IPS-18a (cell line): ENCODE measurements around the gene SLC48A1.
"Not testable (repeated sequence)": the region's sequence is repeated elsewhere in the genome, so short reads cannot be mapped to it uniquely, and the experiment has no call there.

ENCODE experiments used
- H3K27ac ChIP-seq: one replicate; pipeline ENCODE4 v1.5.1; 2013; ENCODE audit warnings: low read length
- H3K27me3 ChIP-seq: one replicate; pipeline ENCODE4 v1.6.1; 2013; ENCODE audit warnings: mild to moderate bottlenecking, low read length; ENCODE audit not compliant: control insufficient read depth, insufficient read depth
- H3K36me3 ChIP-seq: one replicate; pipeline ENCODE4 v1.6.1; 2013; ENCODE audit warnings: low read depth, low read length; ENCODE audit not compliant: control insufficient read depth
- H3K4me1 ChIP-seq: one replicate; pipeline ENCODE4 v1.6.1; 2013; ENCODE audit warnings: low read depth, low read length; ENCODE audit not compliant: control insufficient read depth
- H3K4me3 ChIP-seq: one replicate; pipeline ENCODE4 v1.5.1; 2013; ENCODE audit warnings: low read length
- H3K9ac ChIP-seq: one replicate; pipeline ENCODE4 v1.6.1; 2013; ENCODE audit warnings: mild to moderate bottlenecking, low read length, moderate library complexity
- H3K9me3 ChIP-seq: one replicate; pipeline ENCODE4 v1.6.1; 2013; ENCODE audit warnings: low read depth, low read length; ENCODE audit not compliant: control insufficient read depth

Gene SLC48A1

DNA sequence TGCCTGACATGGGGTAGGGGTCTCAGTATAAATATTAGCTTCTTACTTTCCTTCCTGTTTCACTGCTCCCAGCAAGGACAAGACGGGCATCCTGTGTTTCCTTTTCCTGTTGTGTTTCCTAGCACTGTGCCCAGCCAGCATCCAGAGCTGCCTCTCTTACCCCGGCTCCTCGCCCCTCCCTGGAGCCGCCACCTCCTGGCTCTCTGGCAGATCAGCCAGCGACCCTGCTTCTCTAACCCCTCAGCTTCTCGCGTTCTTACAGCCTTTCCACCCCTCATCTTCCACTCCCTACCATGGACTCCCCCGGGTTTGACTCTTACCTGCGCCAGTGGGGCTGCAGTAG, 28.8 kb downstream of the SLC48A1 start:
- no peak overlapping the region for H3K4me3 ChIP-seq
- H3K4me1 ChIP-seq: peaks cover 3% of the 10 kb centered on the region
- H3K9ac ChIP-seq: no peak overlapping the region
- no peaks in the 10 kb centered on the region for H3K9me3 ChIP-seq
- no peaks in the 10 kb centered on the region for H3K27me3 ChIP-seq
- peaks cover under 1% of the 10 kb centered on the region for H3K36me3 ChIP-seq
- H3K27ac ChIP-seq: no peak overlapping the region

- Histone ChIP-seq H3K27me3 (no peaks in the 10 kb centered on the region), H3K27ac (no peak overlapping the region), H3K9me3 (no peaks in the 10 kb centered on the region), H3K9ac (no peak overlapping the region), H3K4me1 (peaks cover 5% of the 10 kb centered on the region), H3K36me3 (no peaks in the 10 kb centered on the region), H3K4me3 (no peak overlapping the region)
These were observed 29.3 kb downstream of the SLC48A1 start for GRCh38 chr12:47802312-47802711.

DNA sequence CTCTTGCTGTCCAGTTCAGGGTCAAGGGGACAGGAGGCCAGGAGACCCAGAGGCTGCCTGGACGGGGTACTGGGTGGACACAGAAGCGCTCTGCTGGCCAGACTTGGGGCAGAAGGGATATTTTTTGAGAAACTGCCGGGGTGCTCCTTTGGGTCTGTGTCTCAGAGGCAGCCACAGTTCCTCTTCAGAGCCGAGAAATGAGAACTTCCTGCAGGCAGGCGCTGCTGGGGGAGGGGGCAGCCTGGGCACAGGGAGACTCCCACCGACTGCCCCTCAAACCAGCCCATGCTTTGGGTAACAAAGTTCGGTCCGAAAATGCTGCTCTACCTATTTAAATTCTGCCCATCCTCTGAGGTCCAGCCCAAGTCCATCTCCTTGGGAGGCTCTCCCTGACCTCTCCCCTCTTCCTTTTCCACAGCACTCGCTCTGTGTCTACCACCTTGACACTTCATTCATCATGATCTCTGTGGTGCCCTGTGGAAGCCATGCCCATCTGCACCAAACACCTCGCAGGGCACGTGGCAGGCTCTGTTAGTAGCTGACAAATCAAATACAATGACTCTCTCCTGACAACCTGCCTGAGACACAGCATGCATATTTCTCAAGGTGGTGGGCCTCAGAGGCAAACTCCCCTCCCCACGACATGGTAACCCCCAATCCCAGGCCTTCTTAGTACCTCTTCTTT, 30.3 kb downstream of the SLC48A1 start:
- Histone ChIP-seq H3K9me3 (no peaks in the 10 kb centered on the region), H3K27ac (no peak overlapping the region), H3K9ac (no peak overlapping the region)

DNA sequence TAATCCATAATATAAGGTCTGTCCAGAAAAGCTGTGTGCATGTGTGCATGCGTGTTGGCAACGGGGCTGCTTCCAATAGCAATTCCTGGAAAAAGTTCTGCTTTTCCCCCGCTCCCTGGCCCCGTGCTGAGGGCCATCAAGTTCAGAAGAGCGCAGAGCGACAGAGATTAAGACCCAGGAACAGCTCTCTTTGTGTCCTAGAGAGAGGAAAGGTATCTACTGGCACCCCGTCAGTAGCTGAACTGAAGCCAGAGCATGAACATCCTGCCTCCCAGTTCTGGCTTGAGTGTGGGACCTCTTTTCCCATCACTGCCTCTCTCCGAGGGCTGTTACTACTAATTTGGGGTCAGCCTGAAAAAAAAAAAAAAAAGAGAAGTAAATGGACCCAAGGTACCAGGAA, 31.1 kb downstream of the SLC48A1 start:
- H3K9me3 ChIP-seq: no peaks in the 10 kb centered on the region
- peaks cover 20% of the 10 kb centered on the region for H3K4me1 ChIP-seq
- no peaks in the 10 kb centered on the region for H3K36me3 ChIP-seq
- no peaks in the 10 kb centered on the region for H3K27me3 ChIP-seq
- no peak overlapping the region for H3K27ac ChIP-seq
- no peak overlapping the region for H3K9ac ChIP-seq
- H3K4me3 ChIP-seq: no peak overlapping the region

More for the DNA sequence above, 30.3 kb downstream of the SLC48A1 start:
- no peaks in the 10 kb centered on the region for H3K27me3 ChIP-seq
- no peaks in the 10 kb centered on the region for H3K36me3 ChIP-seq
- no peak overlapping the region for H3K4me3 ChIP-seq
- peaks cover 12% of the 10 kb centered on the region for H3K4me1 ChIP-seq

GRCh38 chr12:47805417-47805816, 32.4 kb downstream of the SLC48A1 start:
- no peak overlapping the region for H3K4me3 ChIP-seq
- no peaks in the 10 kb centered on the region for H3K9me3 ChIP-seq
- no peak overlapping the region for H3K27ac ChIP-seq
- H3K4me1 ChIP-seq: peaks cover 27% of the 10 kb centered on the region
- no peaks in the 10 kb centered on the region for H3K36me3 ChIP-seq
- H3K27me3 ChIP-seq: no peaks in the 10 kb centered on the region
- no peak overlapping the region for H3K9ac ChIP-seq

DNA sequence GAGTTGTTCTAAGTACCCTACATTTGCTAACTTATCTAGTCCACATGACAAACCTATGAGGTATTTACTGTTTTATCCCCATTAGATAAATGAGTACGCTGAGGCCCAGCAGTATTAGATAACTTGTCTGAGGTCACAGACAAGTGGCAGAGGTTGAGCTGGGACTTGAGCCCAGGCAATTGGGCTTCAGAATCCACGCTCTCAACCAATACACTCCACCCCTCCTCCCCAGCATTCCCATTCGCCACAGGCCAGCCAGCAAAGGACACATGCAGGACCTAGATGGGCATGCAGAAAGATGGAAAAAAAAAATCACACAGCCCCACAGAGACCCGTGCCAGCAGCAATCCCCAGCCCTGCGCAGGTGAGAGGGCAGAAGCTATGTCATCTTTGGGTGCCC, 34.3 kb downstream of the SLC48A1 start:
- no peak overlapping the region for H3K27ac ChIP-seq

GRCh38 chr12:47808050-47808449, 35.0 kb downstream of the SLC48A1 start:
- H3K9ac ChIP-seq: no peak overlapping the region
- H3K9me3 ChIP-seq: no peaks in the 10 kb centered on the region
- peaks cover 47% of the 10 kb centered on the region for H3K4me1 ChIP-seq
- H3K4me3 ChIP-seq: no peak overlapping the region
- H3K27me3 ChIP-seq: no peaks in the 10 kb centered on the region
- no peaks in the 10 kb centered on the region for H3K36me3 ChIP-seq
- H3K27ac ChIP-seq: no peak overlapping the region

More for the DNA sequence above, 34.3 kb downstream of the SLC48A1 start:
- H3K9ac ChIP-seq: no peak overlapping the region
- peaks cover 45% of the 10 kb centered on the region for H3K4me1 ChIP-seq
- no peaks in the 10 kb centered on the region for H3K27me3 ChIP-seq
- H3K4me3 ChIP-seq: no peak overlapping the region
- no peaks in the 10 kb centered on the region for H3K36me3 ChIP-seq
- H3K9me3 ChIP-seq: no peaks in the 10 kb centered on the region

DNA sequence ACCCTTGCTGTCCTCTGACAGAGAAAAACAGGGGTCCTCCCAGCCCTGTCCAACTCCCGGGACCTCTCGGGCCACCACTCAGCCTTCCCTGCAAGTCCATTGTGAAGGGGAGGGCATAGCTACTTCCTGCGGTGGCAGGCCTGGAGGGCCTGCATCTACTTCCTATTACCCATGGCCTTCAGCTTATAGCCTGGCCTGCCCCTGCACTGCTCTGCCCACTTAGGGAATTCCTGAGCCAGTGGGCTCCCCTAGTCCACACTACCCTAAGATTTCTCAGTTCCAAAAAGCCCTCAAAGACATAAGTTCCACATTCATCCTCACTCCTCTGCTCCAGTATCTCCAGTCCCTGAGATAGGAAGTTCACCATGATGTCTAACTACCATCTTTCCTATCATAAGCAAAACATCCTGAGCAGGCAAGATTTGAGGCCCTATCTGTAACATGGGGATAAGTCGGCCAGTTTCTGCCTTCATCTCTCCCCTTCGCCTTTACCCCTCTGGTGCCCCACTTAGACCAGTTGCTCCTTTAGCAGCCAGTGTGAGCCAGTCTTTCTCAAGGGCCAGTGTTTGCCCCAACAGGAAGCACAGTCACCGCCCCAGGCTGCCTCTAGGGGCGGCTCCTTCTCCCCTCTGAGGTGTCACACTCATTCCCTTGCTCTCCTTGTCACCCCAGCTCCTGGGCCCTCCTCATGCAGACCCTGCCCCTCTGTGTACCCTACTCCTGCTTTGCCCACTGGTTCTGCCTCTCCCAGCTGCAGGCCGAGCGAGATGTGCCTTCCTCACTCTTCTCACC, 35.7 kb downstream of the SLC48A1 start:
- Histone ChIP-seq H3K27me3 (no peaks in the 10 kb centered on the region), H3K4me3 (no peak overlapping the region), H3K9me3 (no peaks in the 10 kb centered on the region), H3K36me3 (no peaks in the 10 kb centered on the region), H3K27ac (no peak overlapping the region), H3K9ac (no peak overlapping the region), H3K4me1 (peaks cover 54% of the 10 kb centered on the region)

DNA sequence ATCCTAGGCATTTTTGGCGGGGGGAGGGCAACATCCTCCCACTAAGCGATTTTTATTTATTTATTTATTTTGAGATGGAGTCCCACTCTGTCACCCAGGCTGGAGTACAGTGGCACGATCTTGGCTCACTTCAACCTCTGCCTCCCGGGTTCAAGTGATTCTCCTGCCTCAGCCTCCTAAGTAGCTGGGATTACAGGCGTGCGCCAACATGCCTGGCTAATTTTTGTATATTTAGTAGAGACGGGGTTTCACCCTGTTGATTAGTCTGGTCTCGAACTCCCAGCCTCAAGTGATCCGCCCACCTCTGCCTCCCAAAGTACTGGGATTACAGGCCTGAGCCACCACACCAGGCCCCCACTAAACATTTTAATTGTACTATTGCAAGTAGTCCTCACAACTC, 36.5 kb downstream of the SLC48A1 start:
- H3K27me3 ChIP-seq, H3K4me3 ChIP-seq, H3K27ac ChIP-seq, H3K36me3 ChIP-seq, H3K9me3 ChIP-seq, H3K9ac ChIP-seq: not testable (repeated sequence)
- H3K4me1 ChIP-seq: peaks cover 61% of the 10 kb centered on the region

GRCh38 chr12:47811072-47811396, 38.0 kb downstream of the SLC48A1 start:
- Histone ChIP-seq H3K36me3 (peaks cover 3% of the 10 kb centered on the region), H3K4me1 (peaks cover 61% of the 10 kb centered on the region), H3K4me3 (no peak overlapping the region), H3K9me3 (no peaks in the 10 kb centered on the region), H3K27me3 (no peaks in the 10 kb centered on the region), H3K9ac (no peak overlapping the region), H3K27ac (no peak overlapping the region)

DNA sequence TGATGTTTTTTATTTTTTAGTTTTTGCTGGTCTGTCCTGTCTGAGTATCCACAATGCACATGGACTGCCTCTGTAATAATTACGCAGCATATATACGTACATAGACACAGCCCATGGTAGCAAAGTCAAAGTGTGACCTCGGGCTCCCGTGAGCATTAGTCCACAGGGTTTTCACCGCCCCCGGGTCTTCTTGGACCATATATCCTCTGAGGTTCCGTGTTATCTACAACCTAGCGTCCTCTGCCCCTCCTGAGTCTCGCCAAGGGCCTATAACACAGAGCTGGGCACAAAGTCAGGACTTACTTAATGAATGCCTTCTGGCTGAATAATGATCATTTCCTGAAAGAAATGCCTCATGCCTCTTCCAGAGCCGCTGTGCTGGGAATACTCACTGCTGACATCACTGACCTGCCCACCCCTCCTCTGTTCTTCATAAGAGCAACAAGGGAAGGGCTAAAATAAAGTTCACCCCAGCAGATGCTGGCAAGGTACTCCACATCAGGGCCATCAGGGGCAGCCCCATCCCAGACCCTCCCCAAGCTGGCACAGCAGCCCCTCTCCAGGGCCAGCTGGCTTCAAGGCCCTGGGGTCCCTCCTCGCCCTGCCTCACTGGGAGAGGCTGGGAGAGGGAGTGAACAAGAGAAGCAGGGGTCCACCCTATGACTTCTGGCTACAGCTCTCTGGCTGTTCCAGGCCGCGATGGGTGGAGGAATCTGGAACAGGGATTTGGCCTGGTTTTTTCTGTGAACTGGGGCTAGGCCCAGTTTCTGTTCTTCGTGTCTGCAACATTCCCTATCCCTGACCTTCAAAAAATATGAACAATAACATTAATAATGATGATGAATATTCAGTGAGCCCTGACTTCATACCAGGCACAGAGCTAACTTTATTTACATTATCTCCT, 38.8 kb downstream of the SLC48A1 start:
- Histone ChIP-seq H3K4me1 (peaks cover 67% of the 10 kb centered on the region), H3K9me3 (no peaks in the 10 kb centered on the region), H3K27me3 (no peaks in the 10 kb centered on the region), H3K27ac (peak overlapping the region; percentile 72), H3K36me3 (peaks cover 3% of the 10 kb centered on the region), H3K4me3 (peak overlapping the region; percentile 59), H3K9ac (peak overlapping the region; percentile 61)
